Endodermal cell (in vitro differentiated cells): ENCODE measurements around the gene PRSS12. TPM values are rescaled to one million over a fixed set of nuclear protein-coding genes. Genes with fewer than 3 reads are reported as not detected.

Experiments
- DNase-seq: peaks from one replicate; pipeline ENCODE4 v3.0.0-alpha.2; 2017
- H3K27ac ChIP-seq: 2 replicates; pipeline ENCODE4 v1.5.1; 2013; ENCODE audit warnings: mild to moderate bottlenecking, low read depth, low read length, moderate library complexity
- H3K27me3 ChIP-seq: 2 replicates; pipeline ENCODE4 v1.6.1; 2013; ENCODE audit warnings: mild to moderate bottlenecking, low read length, moderate library complexity; ENCODE audit not compliant: insufficient read depth, control insufficient read depth, poor library complexity, severe bottlenecking
- H3K36me3 ChIP-seq: 2 replicates; pipeline ENCODE4 v1.7.0; 2013; ENCODE audit warnings: mild to moderate bottlenecking, low read length, moderate library complexity; ENCODE audit not compliant: control insufficient read depth, insufficient read depth
- H3K4me1 ChIP-seq: one replicate; pipeline ENCODE4 v1.7.0; 2013; ENCODE audit warnings: low read length; ENCODE audit not compliant: control insufficient read depth, insufficient read depth
- H3K4me3 ChIP-seq: 2 replicates; pipeline ENCODE4 v1.5.1; 2013; ENCODE audit warnings: mild to moderate bottlenecking, low read length, moderate library complexity
- H3K9ac ChIP-seq: 2 replicates; pipeline ENCODE4 v1.6.1; 2013; ENCODE audit warnings: mild to moderate bottlenecking, low read length, moderate library complexity; ENCODE audit not compliant: poor library complexity, severe bottlenecking; ENCODE audit errors: extremely low read depth
- H3K9me3 ChIP-seq: 2 replicates; pipeline ENCODE4 v1.6.1; 2013; ENCODE audit warnings: mild to moderate bottlenecking, low read length, moderate library complexity; ENCODE audit not compliant: control insufficient read depth
- H3K27ac Mint-ChIP-seq: 2 replicates; pipeline ENCODE4 v1.8.0; 2020; ENCODE audit warnings: mixed read lengths
- H3K27me3 Mint-ChIP-seq: 2 replicates; pipeline ENCODE4 v1.8.0; 2021; ENCODE audit warnings: mild to moderate bottlenecking, mixed read lengths; ENCODE audit not compliant: insufficient read depth
- H3K36me3 Mint-ChIP-seq: 2 replicates; pipeline ENCODE4 v1.8.0; 2020; ENCODE audit warnings: low read depth, mixed read lengths
- H3K4me1 Mint-ChIP-seq: 2 replicates; pipeline ENCODE4 v1.8.0; 2020; ENCODE audit warnings: mixed read lengths
- H3K4me3 Mint-ChIP-seq: 2 replicates; pipeline ENCODE4 v1.8.0; 2020; ENCODE audit warnings: mild to moderate bottlenecking, moderate library complexity, mixed read lengths
- H3K9me3 Mint-ChIP-seq: 2 replicates; pipeline ENCODE4 v1.8.0; 2020; ENCODE audit warnings: mild to moderate bottlenecking, mixed read lengths
- CTCF ChIP-seq: fragments of 200-600 bp; sonication (generic); conservative IDR thresholded peaks from 2 replicates; pipeline ENCODE4 v1.5.0; 2021; ENCODE audit warnings: antibody characterized with exemption, mild to moderate bottlenecking
- WGBS, 2 experiments: methylation state at CpG; one replicate each; pipeline versions ENCODE4 v1.1.5 to v1.1.7; 2013; ENCODE audit warnings: missing lambda C conversion rate in 2 of 2, mixed read lengths in 1 of 2; ENCODE audit not compliant: insufficient coverage in 1 of 2, insufficient read length in 1 of 2; 5-methylcytosine and 5-hydroxymethylcytosine counted together
- total RNA-seq, 2 donors: library from RNA; stranded (reverse); fragmentation: NEBNext Ultra II Directional in 1 of 2; extraction: Animal tissue kit (Norgen Biotek cat#: 25700) in 1 of 2; gene quantifications; 2 replicates in 1 of 2; 3 replicates in 1 of 2; pipeline ENCODE4 v1.2.1, GENCODE V29; 2021

Gene PRSS12
- total RNA-seq, 2 donors from 2014 or later, result 4.1 to 5.3 TPM

- Mint-ChIP-seq H3K27ac (no peak overlapping the region), H3K36me3 (no peaks in the 10 kb centered on the region), H3K9me3 (peaks cover 6% of the 10 kb centered on the region), H3K4me1 (no peaks in the 10 kb centered on the region), H3K4me3 (peak overlapping the region; percentile 52), H3K27me3 (peaks cover 9% of the 10 kb centered on the region)
- Histone ChIP-seq H3K36me3 (no peaks in the 10 kb centered on the region), H3K4me1 (no peaks in the 10 kb centered on the region), H3K4me3 (no peak overlapping the region), H3K27me3 (no peaks in the 10 kb centered on the region), H3K27ac (no peak overlapping the region), H3K9ac (no peak overlapping the region), H3K9me3 (no peaks in the 10 kb centered on the region)
- 81 to 90% methylated on average over 42 to 64 of the region's 64 CpGs for WGBS, 2 experiments
- no peak for DNase-seq
- TF ChIP-seq CTCF, result no peak
Measured at GRCh38 chr4:118265312-118266144, 87.3 kb downstream of the PRSS12 start.

GRCh38 chr4:118264096-118264495 is 88.7 kb downstream of the PRSS12 start:
- Mint-ChIP-seq H3K9me3 (peaks cover 6% of the 10 kb centered on the region), H3K27me3 (peaks cover 8% of the 10 kb centered on the region), H3K4me3 (no peak overlapping the region), H3K4me1 (no peaks in the 10 kb centered on the region), H3K36me3 (no peaks in the 10 kb centered on the region), H3K27ac (no peak overlapping the region)
- H3K4me1 ChIP-seq, result no peaks in the 10 kb centered on the region
- 91 to 97% methylated on average over 3 of the region's 3 CpGs for WGBS, 2 experiments
- no peaks in the 10 kb centered on the region for H3K9me3 ChIP-seq
- H3K9ac ChIP-seq, result no peak overlapping the region
- no peak for DNase-seq
- H3K4me3 ChIP-seq, result no peak overlapping the region
- no peaks in the 10 kb centered on the region for H3K27me3 ChIP-seq
- no peak overlapping the region for H3K27ac ChIP-seq
- TF ChIP-seq CTCF, result no peak
- no peaks in the 10 kb centered on the region for H3K36me3 ChIP-seq

GRCh38 chr4:118260309-118260708 is 92.5 kb downstream of the PRSS12 start:
- H3K36me3 ChIP-seq, result no peaks in the 10 kb centered on the region
- H3K27ac ChIP-seq, result no peak overlapping the region
- Mint-ChIP-seq H3K9me3 (peaks cover 2% of the 10 kb centered on the region), H3K4me3 (no peak overlapping the region), H3K27me3 (peaks cover 8% of the 10 kb centered on the region), H3K4me1 (no peaks in the 10 kb centered on the region), H3K36me3 (no peaks in the 10 kb centered on the region), H3K27ac (no peak overlapping the region)
- H3K4me3 ChIP-seq, result no peak overlapping the region
- H3K27me3 ChIP-seq, result no peaks in the 10 kb centered on the region
- H3K9me3 ChIP-seq, result no peaks in the 10 kb centered on the region
- WGBS, 2 experiments, result 90% methylated on average over 2 of the region's 2 CpGs; no CpG with 5 or more reads in 1 of the 2 experiments
- H3K9ac ChIP-seq, result no peak overlapping the region
- H3K4me1 ChIP-seq, result no peaks in the 10 kb centered on the region
- TF ChIP-seq CTCF, result no peak
- no peak for DNase-seq
